ENCODE results near the gene TMEM269. TPM values are rescaled to one million over a fixed set of nuclear protein-coding genes. Genes with fewer than 3 reads are reported as not detected.

TMEM269 gene
- total RNA-seq, 1 experiment from 2014 or later, result 0.11 TPM

DNA sequence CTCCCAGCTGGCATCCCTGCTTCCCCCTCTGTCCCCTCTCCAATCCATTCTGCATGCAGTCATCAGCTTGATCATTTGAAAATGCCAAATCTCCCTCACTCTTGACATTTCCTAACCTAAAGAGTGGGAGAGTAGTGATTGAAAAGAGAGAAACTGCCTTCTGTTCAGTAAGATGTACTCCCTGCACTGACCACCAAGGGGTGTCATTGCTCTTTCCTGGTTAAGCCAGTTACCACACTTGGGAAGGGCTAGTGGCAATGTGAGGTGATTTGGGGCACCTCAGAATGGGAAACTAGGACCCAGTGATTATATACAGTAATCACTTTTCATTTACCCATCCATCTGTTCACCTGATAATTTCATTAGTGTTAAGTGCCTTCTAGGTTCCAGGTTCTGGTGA lies 6.9 kb upstream of the TMEM269 start:
- no peak overlapping the region for H3K9ac ChIP-seq (ENCODE audit: low read length)
- H3F3A ChIP-seq (ENCODE audit: low read length, unreplicated experiment), result no peaks in the 10 kb centered on the region
- POLR2A ChIA-PET (ENCODE audit: unreplicated experiment), result no interaction called here
- peak; percentile 63 for ATAC-seq
- CTCF ChIA-PET, result interaction anchor here (0.6 to 1.0 kb wide), 3 partner anchors 135 to 296 kb away, joined by 3 to 7 read pairs (median 3); no protein-coding TSS in a partner anchor
- no TSS peak for BruUV-seq (replicated peaks)
- H3K4me3 ChIP-seq (ENCODE audit: low read length), result no peak overlapping the region
- TF ChIP-seq EZH2 (IDR thresholded peaks at IDR 0.05; ENCODE audit: low read length, unreplicated experiment), result no peak
- TF ChIP-seq, protein P1, sequence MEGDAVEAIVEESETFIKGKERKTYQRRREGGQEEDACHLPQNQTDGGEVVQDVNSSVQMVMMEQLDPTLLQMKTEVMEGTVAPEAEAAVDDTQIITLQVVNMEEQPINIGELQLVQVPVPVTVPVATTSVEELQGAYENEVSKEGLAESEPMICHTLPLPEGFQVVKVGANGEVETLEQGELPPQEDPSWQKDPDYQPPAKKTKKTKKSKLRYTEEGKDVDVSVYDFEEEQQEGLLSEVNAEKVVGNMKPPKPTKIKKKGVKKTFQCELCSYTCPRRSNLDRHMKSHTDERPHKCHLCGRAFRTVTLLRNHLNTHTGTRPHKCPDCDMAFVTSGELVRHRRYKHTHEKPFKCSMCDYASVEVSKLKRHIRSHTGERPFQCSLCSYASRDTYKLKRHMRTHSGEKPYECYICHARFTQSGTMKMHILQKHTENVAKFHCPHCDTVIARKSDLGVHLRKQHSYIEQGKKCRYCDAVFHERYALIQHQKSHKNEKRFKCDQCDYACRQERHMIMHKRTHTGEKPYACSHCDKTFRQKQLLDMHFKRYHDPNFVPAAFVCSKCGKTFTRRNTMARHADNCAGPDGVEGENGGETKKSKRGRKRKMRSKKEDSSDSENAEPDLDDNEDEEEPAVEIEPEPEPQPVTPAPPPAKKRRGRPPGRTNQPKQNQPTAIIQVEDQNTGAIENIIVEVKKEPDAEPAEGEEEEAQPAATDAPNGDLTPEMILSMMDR (conservative IDR thresholded peaks at IDR 0.05; ENCODE audit: low read depth, low read length), result peak; percentile 83
- 0 out of 2 replicates have a peak, but pooled peaks cover 4% of the 10 kb centered on the region for H3K79me2 ChIP-seq (ENCODE audit: low read length)
- DNase-seq, result peak; percentile 48
- H3K27me3 ChIP-seq (ENCODE audit: low read length), result no peaks in the 10 kb centered on the region
- no peak overlapping the region for H3K27ac ChIP-seq (ENCODE audit: low read length)
- no peaks in the 10 kb centered on the region for H4K20me1 ChIP-seq (ENCODE audit: low read length)
- H3K4me2 ChIP-seq (ENCODE audit: low read length), result no peak overlapping the region
- H3K36me3 ChIP-seq (ENCODE audit: low read depth, low read length), result peaks cover 32% of the 10 kb centered on the region
- no peaks in the 10 kb centered on the region for H3K4me1 ChIP-seq (ENCODE audit: insufficient read depth, low read length)
- no peaks in the 10 kb centered on the region for H3K9me2 ChIP-seq (replicated peaks; ENCODE audit: low read length)
- H2AFZ ChIP-seq (ENCODE audit: low read length), result no peak overlapping the region
- intact Hi-C loops (cut with micrococcal nuclease), result loop anchor here (1.0 to 2.0 kb wide), 2 partner anchors 133 to 296 kb away; no protein-coding TSS in a partner anchor
- no peaks in the 10 kb centered on the region for H3K9me3 ChIP-seq (ENCODE audit: low read length)

DNA sequence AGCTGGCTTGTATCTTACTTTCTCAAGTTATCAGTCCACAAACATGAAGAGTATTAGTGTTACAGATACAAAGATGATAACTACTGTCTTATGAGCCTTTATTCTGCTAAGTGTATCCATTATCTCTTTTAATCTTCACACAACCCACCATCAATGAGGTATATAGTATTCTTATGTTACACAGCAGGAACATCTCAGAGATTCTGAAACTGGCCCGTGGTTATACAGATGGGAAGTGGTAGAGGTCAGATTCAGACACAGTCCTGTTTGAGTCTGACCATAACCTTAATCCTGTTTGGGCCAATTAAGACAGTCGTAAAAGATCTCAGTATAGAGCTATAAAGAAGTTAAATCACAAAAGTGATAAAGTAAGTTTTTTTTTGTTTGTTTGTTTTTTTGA lies 5.1 kb upstream of the TMEM269 start:
- H3K4me3 ChIP-seq (ENCODE audit: low read length), result no peak overlapping the region
- no peak overlapping the region for H3K27ac ChIP-seq (ENCODE audit: low read length)
- no peak overlapping the region for H3K9ac ChIP-seq (ENCODE audit: low read length)
- intact Hi-C loops (cut with micrococcal nuclease), result loop anchor here (2.0 kb wide), 1 partner anchor 131 kb away; no protein-coding TSS in a partner anchor
- CTCF ChIA-PET, result interaction anchor here (1.0 kb wide), 1 partner anchor 294 kb away, joined by 13 read pairs; no protein-coding TSS in a partner anchor
- no peak overlapping the region for H2AFZ ChIP-seq (ENCODE audit: low read length)
- TF ChIP-seq, protein P1 (conservative IDR thresholded peaks at IDR 0.05; ENCODE audit: low read depth, low read length), result no peak
- TF ChIP-seq EZH2 (IDR thresholded peaks at IDR 0.05; ENCODE audit: low read length, unreplicated experiment) (no peak), EZH2phosphoT487 (IDR thresholded peaks at IDR 0.05; ENCODE audit: borderline replicate concordance, low read length) (no peak)
- no peak for ATAC-seq
- H3F3A ChIP-seq (ENCODE audit: low read length, unreplicated experiment), result no peaks in the 10 kb centered on the region
- no peaks in the 10 kb centered on the region for H3K4me1 ChIP-seq (ENCODE audit: insufficient read depth, low read length)
- H3K9me3 ChIP-seq (ENCODE audit: low read length), result no peaks in the 10 kb centered on the region
- BruUV-seq (replicated peaks), result no TSS peak
- no peaks in the 10 kb centered on the region for H3K27me3 ChIP-seq (ENCODE audit: low read length)
- no peaks in the 10 kb centered on the region for H4K20me1 ChIP-seq (ENCODE audit: low read length)
- H3K9me2 ChIP-seq (replicated peaks; ENCODE audit: low read length), result no peaks in the 10 kb centered on the region
- H3K36me3 ChIP-seq (ENCODE audit: low read depth, low read length), result peaks cover 32% of the 10 kb centered on the region
- POLR2A ChIA-PET (ENCODE audit: unreplicated experiment), result interaction anchor here (0.6 kb wide), 1 partner anchor 13 kb away, joined by 4 read pairs; the partner anchor contains the start of gene C1orf50
- no peak for DNase-seq
- H3K4me2 ChIP-seq (ENCODE audit: low read length), result no peak overlapping the region
- H3K79me2 ChIP-seq (ENCODE audit: low read length), result no peaks in the 10 kb centered on the region

DNA sequence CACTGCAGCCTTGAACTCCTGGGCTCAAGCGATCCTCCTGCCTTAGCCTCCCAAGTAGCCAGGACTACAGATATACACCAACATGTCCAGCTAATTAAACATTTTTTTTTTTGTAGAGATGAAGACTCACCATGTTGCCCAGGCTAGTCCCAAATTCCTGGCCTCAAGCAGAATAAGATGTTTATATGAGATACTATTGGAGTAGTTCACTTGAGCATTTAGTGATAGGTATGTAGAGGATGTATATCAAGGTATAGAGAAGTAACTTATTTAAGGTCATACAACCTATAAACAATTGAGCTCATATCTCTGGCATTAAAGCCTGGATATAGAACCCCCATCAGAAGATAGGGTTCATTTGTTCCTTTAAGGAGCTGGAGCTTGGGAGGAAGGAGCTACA lies 4.6 kb upstream of the TMEM269 start:
- no peaks in the 10 kb centered on the region for H4K20me1 ChIP-seq (ENCODE audit: low read length)
- TF ChIP-seq EZH2phosphoT487 (IDR thresholded peaks at IDR 0.05; ENCODE audit: borderline replicate concordance, low read length) (no peak), EZH2 (IDR thresholded peaks at IDR 0.05; ENCODE audit: low read length, unreplicated experiment) (no peak)
- TF ChIP-seq, protein P1 (conservative IDR thresholded peaks at IDR 0.05; ENCODE audit: low read depth, low read length), result no peak
- H2AFZ ChIP-seq (ENCODE audit: low read length), result no peak overlapping the region
- H3K4me1 ChIP-seq (ENCODE audit: insufficient read depth, low read length), result no peaks in the 10 kb centered on the region
- no peak overlapping the region for H3K4me3 ChIP-seq (ENCODE audit: low read length)
- no peak overlapping the region for H3K27ac ChIP-seq (ENCODE audit: low read length)
- H3K9me2 ChIP-seq (replicated peaks; ENCODE audit: low read length), result no peaks in the 10 kb centered on the region
- ChIA-PET CTCF (no interaction called here), POLR2A (ENCODE audit: unreplicated experiment) (interaction anchor here (0.6 kb wide), 1 partner anchor 13 kb away, joined by 4 read pairs; the partner anchor contains the start of gene C1orf50)
- H3K36me3 ChIP-seq (ENCODE audit: low read depth, low read length), result peaks cover 28% of the 10 kb centered on the region
- H3F3A ChIP-seq (ENCODE audit: low read length, unreplicated experiment), result no peaks in the 10 kb centered on the region
- no peaks in the 10 kb centered on the region for H3K9me3 ChIP-seq (ENCODE audit: low read length)
- no peaks in the 10 kb centered on the region for H3K27me3 ChIP-seq (ENCODE audit: low read length)
- H3K9ac ChIP-seq (ENCODE audit: low read length), result no peak overlapping the region
- H3K4me2 ChIP-seq (ENCODE audit: low read length), result no peak overlapping the region
- BruUV-seq (replicated peaks), result no TSS peak
- no peak for ATAC-seq
- DNase-seq, result no peak
- no peaks in the 10 kb centered on the region for H3K79me2 ChIP-seq (ENCODE audit: low read length)
- intact Hi-C loops (cut with micrococcal nuclease), result no loop called here
